ENCODE results near the gene C2orf81.
A peak's percentile ranks its signal among the peaks of the same experiment; 100 is the strongest.

Gene C2orf81

DNA sequence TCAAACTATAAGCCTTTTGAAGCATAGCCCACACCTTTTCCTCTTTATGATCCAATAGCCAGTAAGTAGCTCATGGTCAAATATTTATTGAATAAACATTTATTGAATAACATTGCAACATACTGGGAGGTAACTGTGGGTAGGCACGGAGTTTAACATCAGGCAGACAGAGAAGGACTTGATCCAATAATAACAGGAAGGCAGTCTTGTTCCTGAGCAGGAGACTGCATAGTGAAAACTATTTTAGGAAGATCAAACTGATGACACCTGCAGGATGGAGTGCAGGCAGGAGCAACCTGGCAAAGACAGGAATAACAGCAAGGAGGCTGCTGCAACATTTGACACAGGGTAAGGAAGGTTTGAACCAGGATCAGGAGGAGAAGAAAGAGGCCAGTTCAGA lies 38.2 kb downstream of the C2orf81 start:
- TF ChIP-seq, protein P1, sequence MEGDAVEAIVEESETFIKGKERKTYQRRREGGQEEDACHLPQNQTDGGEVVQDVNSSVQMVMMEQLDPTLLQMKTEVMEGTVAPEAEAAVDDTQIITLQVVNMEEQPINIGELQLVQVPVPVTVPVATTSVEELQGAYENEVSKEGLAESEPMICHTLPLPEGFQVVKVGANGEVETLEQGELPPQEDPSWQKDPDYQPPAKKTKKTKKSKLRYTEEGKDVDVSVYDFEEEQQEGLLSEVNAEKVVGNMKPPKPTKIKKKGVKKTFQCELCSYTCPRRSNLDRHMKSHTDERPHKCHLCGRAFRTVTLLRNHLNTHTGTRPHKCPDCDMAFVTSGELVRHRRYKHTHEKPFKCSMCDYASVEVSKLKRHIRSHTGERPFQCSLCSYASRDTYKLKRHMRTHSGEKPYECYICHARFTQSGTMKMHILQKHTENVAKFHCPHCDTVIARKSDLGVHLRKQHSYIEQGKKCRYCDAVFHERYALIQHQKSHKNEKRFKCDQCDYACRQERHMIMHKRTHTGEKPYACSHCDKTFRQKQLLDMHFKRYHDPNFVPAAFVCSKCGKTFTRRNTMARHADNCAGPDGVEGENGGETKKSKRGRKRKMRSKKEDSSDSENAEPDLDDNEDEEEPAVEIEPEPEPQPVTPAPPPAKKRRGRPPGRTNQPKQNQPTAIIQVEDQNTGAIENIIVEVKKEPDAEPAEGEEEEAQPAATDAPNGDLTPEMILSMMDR (IDR thresholded peaks at IDR 0.05; ENCODE audit: low read length, missing control alignments), result no peak
- peak; percentile 65 for DNase-seq (ENCODE audit: low read depth)
- H3K4me3 ChIP-seq (replicated peaks; ENCODE audit: low read depth, low read length), result no peak overlapping the region

DNA sequence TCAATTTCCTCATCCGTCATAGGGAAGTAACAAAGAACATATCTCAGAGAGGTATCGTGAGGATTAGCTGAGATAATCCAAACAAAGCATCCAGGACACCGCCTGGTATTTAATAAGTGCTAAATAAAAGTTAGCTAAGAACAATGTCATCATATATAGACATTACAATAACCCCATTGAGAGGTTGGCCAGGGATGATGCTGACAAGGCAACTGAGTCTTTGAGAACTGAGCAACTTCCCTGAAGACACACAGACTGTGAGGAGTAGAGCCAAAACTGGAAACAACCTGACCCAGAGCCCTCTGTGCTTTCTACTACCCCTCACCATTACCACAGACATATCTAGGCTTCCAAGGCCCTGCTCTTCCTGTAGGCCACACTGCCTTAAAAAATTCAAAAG lies 39.7 kb downstream of the C2orf81 start:
- DNase-seq (ENCODE audit: low read depth), result no peak
- no peak overlapping the region for H3K4me3 ChIP-seq (replicated peaks; ENCODE audit: low read depth, low read length)
- TF ChIP-seq, protein P1 (IDR thresholded peaks at IDR 0.05; ENCODE audit: low read length, missing control alignments), result no peak

DNA sequence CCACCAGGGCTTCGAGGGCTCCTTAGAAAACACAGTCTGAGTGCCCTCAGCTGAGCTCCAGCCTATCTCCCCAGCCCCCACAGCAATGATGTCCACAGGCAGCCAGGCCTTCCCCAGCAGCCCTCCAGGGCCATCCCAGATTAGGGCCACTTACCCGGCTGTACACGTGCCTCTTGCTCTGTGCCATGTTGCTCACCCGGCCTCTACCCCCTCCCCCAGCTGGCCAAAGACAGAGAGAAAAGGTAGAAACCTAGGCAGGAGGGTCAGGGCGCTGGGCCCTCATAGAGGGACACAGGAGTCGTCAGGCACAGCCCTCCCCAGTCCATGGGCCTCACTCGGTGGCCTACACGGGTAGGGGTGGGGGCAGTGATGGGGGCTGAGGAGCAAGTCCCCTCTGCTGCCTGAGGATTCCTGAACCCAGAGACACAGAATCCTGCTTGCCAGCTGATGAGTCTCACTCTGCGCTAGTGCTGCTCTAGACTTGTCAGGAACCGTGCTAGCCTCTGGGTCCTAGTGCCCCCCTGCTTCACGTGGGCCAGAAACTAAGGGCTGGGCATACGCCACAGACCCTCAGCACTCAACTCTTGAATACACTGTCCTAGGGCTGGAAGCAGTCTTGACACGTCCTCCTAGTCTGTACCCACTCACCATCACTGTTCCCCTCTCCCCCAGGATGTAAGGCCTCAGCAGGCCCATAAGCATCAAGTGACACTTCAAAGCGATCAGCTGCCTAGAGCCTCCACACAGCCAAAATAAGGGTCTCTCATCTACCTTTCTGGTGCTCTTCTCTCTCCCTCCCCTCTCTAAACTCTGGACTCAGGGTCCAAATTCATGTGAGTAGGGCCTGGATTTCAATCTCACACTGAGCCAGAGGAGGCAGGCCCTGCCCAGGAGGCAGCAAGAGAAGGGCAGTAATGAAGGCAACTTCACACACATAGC lies 41.3 kb downstream of the C2orf81 start, which contains the start of gene DCTN1:
Gene DCTN1 (minus strand): TSS at position 461 of the 939 bp plus-strand sequence. CDS start 274 bp downstream, at position 187.
- DNase-seq (ENCODE audit: low read depth), result peak; percentile 67
- TF ChIP-seq, protein P1 (IDR thresholded peaks at IDR 0.05; ENCODE audit: low read length, missing control alignments), result no peak
- H3K4me3 ChIP-seq (replicated peaks; ENCODE audit: low read depth, low read length), result peak within 1 kb of the TSS; percentile 54

DNA sequence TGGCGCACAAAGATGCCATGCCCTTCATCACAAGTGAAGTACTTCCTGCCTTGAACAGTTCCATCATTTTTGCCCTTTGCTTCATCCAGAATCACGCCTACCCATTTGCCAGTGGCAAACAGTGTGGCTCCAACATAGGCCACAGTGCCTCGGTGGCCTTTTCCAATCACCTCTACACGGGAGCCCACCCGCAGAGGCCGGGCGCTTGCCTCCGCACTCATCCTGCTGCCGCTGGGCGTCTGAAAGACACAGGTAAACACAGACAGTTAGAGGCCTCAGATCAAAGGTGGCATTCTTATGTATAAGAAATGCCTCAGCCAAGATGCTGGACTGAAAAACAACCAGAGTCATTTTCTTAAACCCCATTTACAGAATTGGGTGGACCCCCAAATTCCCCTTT lies 43.4 kb downstream of the C2orf81 start:
- no peak for DNase-seq (ENCODE audit: low read depth)
- TF ChIP-seq, protein P1 (IDR thresholded peaks at IDR 0.05; ENCODE audit: low read length, missing control alignments), result no peak
- no peak overlapping the region for H3K4me3 ChIP-seq (replicated peaks; ENCODE audit: low read depth, low read length)

DNA sequence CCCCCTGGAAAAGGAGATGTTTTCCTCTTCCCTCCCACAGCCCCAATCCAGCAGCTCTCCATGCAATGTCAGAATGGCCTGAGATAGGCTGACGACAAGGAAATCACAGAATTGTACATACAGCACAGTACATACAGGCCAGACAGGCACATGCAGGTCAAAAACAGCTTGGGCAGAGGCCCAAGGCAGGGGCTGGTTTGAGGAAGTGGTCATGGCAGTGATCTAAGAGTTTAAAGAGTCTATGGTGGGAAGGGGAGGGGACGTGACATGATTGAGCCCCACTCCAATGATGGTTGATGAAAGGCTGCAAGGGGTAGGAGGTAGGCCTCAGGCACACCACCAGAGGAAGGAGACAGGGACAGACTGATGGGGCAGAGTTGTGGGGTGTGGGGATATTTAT lies 45.6 kb downstream of the C2orf81 start:
- no peak overlapping the region for H3K4me3 ChIP-seq (replicated peaks; ENCODE audit: low read depth, low read length)
- DNase-seq (ENCODE audit: low read depth), result no peak
- TF ChIP-seq, protein P1 (IDR thresholded peaks at IDR 0.05; ENCODE audit: low read length, missing control alignments), result no peak

DNA sequence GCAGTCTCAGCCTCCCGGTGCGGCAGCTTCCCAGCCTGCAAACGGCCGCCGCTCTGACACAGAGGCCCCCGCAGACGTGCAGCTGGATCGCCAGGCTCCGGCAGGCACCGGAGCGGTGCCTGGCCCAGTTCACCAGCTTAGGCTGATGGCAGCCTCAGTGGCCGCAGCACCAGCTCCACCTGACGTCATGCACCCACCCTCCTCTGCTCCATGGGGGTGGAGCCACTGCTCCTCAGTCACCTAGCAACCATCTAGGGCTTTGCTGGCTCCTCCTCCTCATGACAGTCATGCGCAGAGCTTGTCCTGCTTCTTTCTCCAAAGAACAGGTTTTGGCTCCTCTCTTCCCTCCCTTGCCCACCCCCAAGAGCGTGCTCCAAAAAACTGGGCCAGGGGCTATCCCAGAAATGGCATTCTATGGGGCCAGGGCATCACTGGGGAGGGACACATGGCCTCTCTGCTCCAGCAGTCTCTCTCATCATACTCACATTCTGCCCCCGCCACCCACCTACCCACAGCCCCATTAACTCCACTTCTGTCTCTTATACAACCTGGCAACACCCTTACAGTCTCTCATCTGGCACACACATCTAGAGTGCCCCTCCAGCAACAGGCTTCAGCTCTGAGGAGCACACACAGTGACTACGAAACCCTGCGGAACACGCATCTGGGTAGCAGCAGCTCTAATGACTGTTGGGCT lies 46.8 kb downstream of the C2orf81 start:
- H3K4me3 ChIP-seq (replicated peaks; ENCODE audit: low read depth, low read length), result peak overlapping the region; percentile 22
- peak; percentile 73 for DNase-seq (ENCODE audit: low read depth)
- TF ChIP-seq, protein P1 (IDR thresholded peaks at IDR 0.05; ENCODE audit: low read length, missing control alignments), result no peak

All from fibroblast of pulmonary artery (primary cell).